CD4-positive, alpha-beta T cell treated with Interleukin-4 for 4 hours (primary cell): ENCODE results near the gene SLITRK5.

Experiments used
- DNase-seq: peaks from one replicate; pipeline ENCODE4 v3.0.0-alpha.2; 2020

SLITRK5 gene

GRCh38 chr13:87671031-87671752 lies at the start of gene SLITRK5:
Gene SLITRK5, plus strand, starts transcription at chr13:87671371. Its CDS starts 4,018 bp downstream, at chr13:87675389.
- peak; percentile 18 for DNase-seq

- DNase-seq = no peak
These were observed 48.2 kb upstream of the SLITRK5 start for GRCh38 chr13:87622971-87623370.

- DNase-seq = no peak
These were observed 14.9 kb upstream of the SLITRK5 start for GRCh38 chr13:87656306-87656705.

GRCh38 chr13:87661471-87661870 lies 9.7 kb upstream of the SLITRK5 start:
- DNase-seq = no peak

- no peak for DNase-seq
These were observed 4.3 kb upstream of the SLITRK5 start for GRCh38 chr13:87666831-87667230.

- DNase-seq = no peak
These were observed 3.5 kb upstream of the SLITRK5 start for GRCh38 chr13:87667686-87668085.

GRCh38 chr13:87669379-87669978 lies 1.7 kb upstream of the SLITRK5 start:
- DNase-seq = no peak

GRCh38 chr13:87671753-87672605 lies 808 bp downstream of the SLITRK5 start:
- DNase-seq = no peak

GRCh38 chr13:87674247-87674738 lies 3.1 kb downstream of the SLITRK5 start:
- no peak for DNase-seq

- DNase-seq = no peak
These were observed 4.7 kb downstream of the SLITRK5 start for GRCh38 chr13:87675851-87676250.

- no peak for DNase-seq
These were observed 5.3 kb downstream of the SLITRK5 start for GRCh38 chr13:87676254-87677042.

- no peak for DNase-seq
These were observed 5.9 kb downstream of the SLITRK5 start for GRCh38 chr13:87677043-87677495.

GRCh38 chr13:87677496-87678371 lies 6.6 kb downstream of the SLITRK5 start:
- DNase-seq = no peak

- DNase-seq = no peak
These were observed 7.2 kb downstream of the SLITRK5 start for GRCh38 chr13:87678372-87678752.

- no peak for DNase-seq
These were observed 9.1 kb downstream of the SLITRK5 start for GRCh38 chr13:87680298-87680697.

GRCh38 chr13:87684850-87685742 lies 13.9 kb downstream of the SLITRK5 start:
- no peak for DNase-seq

GRCh38 chr13:87696458-87696857 lies 25.3 kb downstream of the SLITRK5 start:
- no peak for DNase-seq

- DNase-seq = no peak
These were observed 27.1 kb downstream of the SLITRK5 start for GRCh38 chr13:87698268-87698667.

GRCh38 chr13:87709947-87710346 lies 38.8 kb downstream of the SLITRK5 start:
- no peak for DNase-seq

GRCh38 chr13:87712012-87712411 lies 40.8 kb downstream of the SLITRK5 start:
- no peak for DNase-seq
